GM12872 (cell line): Measurements from ENCODE around the gene EXOC3.
A peak's percentile ranks its signal among the peaks of the same experiment; 100 is the strongest.

ENCODE experiments used
- CTCF ChIP-seq: IDR thresholded peaks from 3 replicates; pipeline ENCODE4 v1.5.1; 2011; ENCODE audit warnings: low read depth, mild to moderate bottlenecking, low read length, moderate library complexity; ENCODE audit not compliant: insufficient read depth

The EXOC3 gene

GRCh38 chr5:440401-441201 is 2.4 kb upstream of the EXOC3 start:
- TF ChIP-seq CTCF: no peak

DNA sequence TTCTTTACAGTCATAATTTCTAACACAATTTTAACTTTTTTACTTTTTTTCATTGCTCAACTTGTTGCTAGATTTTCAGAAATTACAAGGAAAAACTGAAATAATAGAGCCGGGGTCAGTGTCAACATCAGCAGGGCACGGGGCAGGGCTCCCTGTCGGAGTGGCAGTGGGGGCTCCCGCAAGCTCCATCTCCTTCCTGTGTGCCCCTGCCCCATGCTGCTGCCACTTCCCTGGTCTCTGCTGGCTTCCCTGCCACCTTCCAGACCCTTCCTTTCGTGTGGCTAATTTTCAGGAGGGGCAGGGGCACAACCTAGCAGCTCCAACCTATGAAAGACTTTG is 1.0 kb upstream of the EXOC3 start:
- no peak for TF ChIP-seq CTCF

- no peak for TF ChIP-seq CTCF
Observed at GRCh38 chr5:443239-444151, 519 bp downstream of the EXOC3 start.

- no peak for TF ChIP-seq CTCF
Observed at GRCh38 chr5:444226-444625, 1.2 kb downstream of the EXOC3 start.

- no peak for TF ChIP-seq CTCF
Observed at GRCh38 chr5:445591-445990, 2.6 kb downstream of the EXOC3 start.

- TF ChIP-seq CTCF: no peak
Observed at GRCh38 chr5:446066-446882, 3.3 kb downstream of the EXOC3 start.

GRCh38 chr5:446883-447263 is 3.9 kb downstream of the EXOC3 start:
- TF ChIP-seq CTCF: peak; percentile 69
